DND-41 (cell line): ENCODE results near the gene MAP3K12.

Experiments
- ATAC-seq: fragments of 200-7000 bp; cut with Tn5 transposase; 3 replicates; pipeline ENCODE4 v1.9.1; 2021; ENCODE audit warnings: low read depth; ENCODE audit not compliant: insufficient read depth
- DNase-seq: peaks from one replicate; pipeline ENCODE4 v3.0.0-alpha.2; 2020
- H2AFZ ChIP-seq: 2 replicates; pipeline ENCODE4 v1.6.0; 2012; ENCODE audit warnings: low read depth, low read length
- H3K27ac ChIP-seq: 2 replicates; pipeline ENCODE4 v1.5.1; 2012; ENCODE audit warnings: low read length, inconsistent platforms
- H3K27me3 ChIP-seq: fragments of 200-600 bp; sonication (generic); 2 replicates; pipeline ENCODE4 v1.6.0; 2012; ENCODE audit warnings: low read length, mild to moderate bottlenecking, inconsistent platforms; ENCODE audit not compliant: insufficient read depth, poor library complexity
- H3K36me3 ChIP-seq: 2 replicates; pipeline ENCODE4 v1.5.1; 2012; ENCODE audit warnings: low read length, inconsistent platforms; ENCODE audit not compliant: insufficient read depth
- H3K4me1 ChIP-seq: 2 replicates; pipeline ENCODE4 v1.5.1; 2012; ENCODE audit warnings: mild to moderate bottlenecking, low read length; ENCODE audit not compliant: insufficient read depth
- H3K4me2 ChIP-seq: 2 replicates; pipeline ENCODE4 v1.6.0; 2012; ENCODE audit warnings: mild to moderate bottlenecking, moderate library complexity, low read length, inconsistent platforms; ENCODE audit not compliant: insufficient read depth
- H3K4me3 ChIP-seq, 2 experiments: fragments of 200-600 bp in 1 of 2; shearing (Covaris generic) in 1 of 2; 2 replicates each; pipeline ENCODE4 v1.5.1; 2012 to 2016; ENCODE audit warnings: inconsistent platforms in 2 of 2, low read length in 2 of 2, mild to moderate bottlenecking in 2 of 2, low read depth in 1 of 2, moderate library complexity in 1 of 2
- H3K79me2 ChIP-seq: 2 replicates; pipeline ENCODE4 v1.6.0; 2012; ENCODE audit warnings: low read length, inconsistent platforms; ENCODE audit not compliant: insufficient read depth
- H3K9ac ChIP-seq: 2 replicates; pipeline ENCODE4 v1.6.0; 2012; ENCODE audit warnings: low read depth, mild to moderate bottlenecking, inconsistent platforms, low read length, moderate library complexity
- H3K9me3 ChIP-seq: 2 replicates; pipeline ENCODE4 v1.5.1; 2012; ENCODE audit warnings: low read length, moderate library complexity, mild to moderate bottlenecking, inconsistent platforms; ENCODE audit not compliant: insufficient read depth, severe bottlenecking
- H4K20me1 ChIP-seq: 2 replicates; pipeline ENCODE4 v1.6.0; 2012; ENCODE audit warnings: low read length; ENCODE audit not compliant: insufficient read depth
- EZH2 ChIP-seq: IDR thresholded peaks from 3 replicates; pipeline ENCODE4 v1.6.1; 2012; ENCODE audit warnings: borderline replicate concordance, low read depth, mild to moderate bottlenecking, moderate library complexity, low read length, inconsistent platforms; ENCODE audit not compliant: severe bottlenecking
- TF ChIP-seq, protein P1 (sequence below): IDR thresholded peaks from 2 replicates; pipeline ENCODE4 v1.5.1; 2012; ENCODE audit warnings: borderline replicate concordance, low read length, moderate library complexity, mild to moderate bottlenecking; ENCODE audit not compliant: poor library complexity, severe bottlenecking; ENCODE audit errors: extremely low read depth

MAP3K12 gene

DNA sequence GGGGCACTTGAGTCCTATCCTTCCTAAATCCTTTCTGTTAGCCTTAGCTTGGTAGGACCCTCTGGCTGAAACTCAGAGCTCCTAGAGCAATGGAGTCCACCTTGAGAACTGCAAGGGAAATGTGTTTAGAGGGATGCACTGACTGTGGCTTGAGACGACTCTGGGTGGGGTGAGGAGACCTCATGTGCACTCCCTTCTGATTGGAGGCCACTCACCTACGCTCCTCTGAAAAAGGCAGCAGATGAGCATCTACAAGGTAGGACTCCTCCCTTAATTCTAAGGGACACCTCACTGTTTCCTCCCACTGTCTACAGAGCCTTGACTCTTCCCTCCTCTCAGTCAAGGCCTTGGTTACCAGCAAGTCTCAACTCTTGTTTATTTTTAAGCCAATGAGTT is 1.0 kb downstream of the MAP3K12 start:
- Histone ChIP-seq H3K9me3 (no peaks in the 10 kb centered on the region), H2AFZ (0 out of 2 replicates have a peak overlapping the region, but pooled peaks have one; percentile 56), H3K27ac (no peak overlapping the region), H3K4me1 (peaks cover 58% of the 10 kb centered on the region), H3K4me2 (peak overlapping the region; percentile 76), H3K9ac (peak overlapping the region; percentile 71), H4K20me1 (no peaks in the 10 kb centered on the region), H3K27me3 (no peaks in the 10 kb centered on the region), H3K79me2 (peaks cover 17% of the 10 kb centered on the region), H3K4me3 (peak overlapping the region in 1 of 2 experiments; percentile 68; a peak in 2 of 4 replicates), H3K36me3 (peaks cover 4% of the 10 kb centered on the region; the same call in 1 of the 2 replicates)
- no peak for ATAC-seq
- TF ChIP-seq, protein P1, sequence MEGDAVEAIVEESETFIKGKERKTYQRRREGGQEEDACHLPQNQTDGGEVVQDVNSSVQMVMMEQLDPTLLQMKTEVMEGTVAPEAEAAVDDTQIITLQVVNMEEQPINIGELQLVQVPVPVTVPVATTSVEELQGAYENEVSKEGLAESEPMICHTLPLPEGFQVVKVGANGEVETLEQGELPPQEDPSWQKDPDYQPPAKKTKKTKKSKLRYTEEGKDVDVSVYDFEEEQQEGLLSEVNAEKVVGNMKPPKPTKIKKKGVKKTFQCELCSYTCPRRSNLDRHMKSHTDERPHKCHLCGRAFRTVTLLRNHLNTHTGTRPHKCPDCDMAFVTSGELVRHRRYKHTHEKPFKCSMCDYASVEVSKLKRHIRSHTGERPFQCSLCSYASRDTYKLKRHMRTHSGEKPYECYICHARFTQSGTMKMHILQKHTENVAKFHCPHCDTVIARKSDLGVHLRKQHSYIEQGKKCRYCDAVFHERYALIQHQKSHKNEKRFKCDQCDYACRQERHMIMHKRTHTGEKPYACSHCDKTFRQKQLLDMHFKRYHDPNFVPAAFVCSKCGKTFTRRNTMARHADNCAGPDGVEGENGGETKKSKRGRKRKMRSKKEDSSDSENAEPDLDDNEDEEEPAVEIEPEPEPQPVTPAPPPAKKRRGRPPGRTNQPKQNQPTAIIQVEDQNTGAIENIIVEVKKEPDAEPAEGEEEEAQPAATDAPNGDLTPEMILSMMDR = no peak
- TF ChIP-seq EZH2 = no peak
- no peak for DNase-seq

DNA sequence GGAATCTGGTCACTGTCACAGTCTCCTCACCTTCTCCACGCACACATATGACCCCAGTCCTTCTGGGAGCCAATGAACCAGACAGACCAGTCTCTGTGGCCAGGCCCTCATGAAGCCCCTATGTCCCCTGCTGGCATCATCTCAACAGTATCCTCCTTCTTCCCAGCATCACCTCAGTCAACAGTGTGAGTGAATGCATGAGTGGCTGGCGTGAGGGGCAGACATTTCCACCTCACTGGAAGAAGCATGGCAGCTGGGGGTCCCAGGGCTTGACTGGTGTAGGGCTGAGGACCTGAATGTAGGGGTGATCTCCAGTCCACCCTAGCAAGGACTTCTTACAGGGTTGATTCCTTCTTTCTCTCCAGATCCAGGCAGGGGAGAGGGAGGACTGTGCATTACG is 1.8 kb downstream of the MAP3K12 start:
- Histone ChIP-seq H4K20me1 (no peaks in the 10 kb centered on the region), H3K4me3 (no peak overlapping the region), H3K9me3 (no peaks in the 10 kb centered on the region), H3K27ac (no peak overlapping the region), H3K4me2 (no peak overlapping the region; the same call in 1 of the 2 replicates), H3K9ac (no peak overlapping the region), H3K4me1 (peaks cover 58% of the 10 kb centered on the region), H2AFZ (no peak overlapping the region), H3K27me3 (no peaks in the 10 kb centered on the region), H3K79me2 (peaks cover 10% of the 10 kb centered on the region), H3K36me3 (no peaks in the 10 kb centered on the region)
- DNase-seq = no peak
- ATAC-seq = no peak
- TF ChIP-seq EZH2 = no peak
- TF ChIP-seq, protein P1 = no peak

DNA sequence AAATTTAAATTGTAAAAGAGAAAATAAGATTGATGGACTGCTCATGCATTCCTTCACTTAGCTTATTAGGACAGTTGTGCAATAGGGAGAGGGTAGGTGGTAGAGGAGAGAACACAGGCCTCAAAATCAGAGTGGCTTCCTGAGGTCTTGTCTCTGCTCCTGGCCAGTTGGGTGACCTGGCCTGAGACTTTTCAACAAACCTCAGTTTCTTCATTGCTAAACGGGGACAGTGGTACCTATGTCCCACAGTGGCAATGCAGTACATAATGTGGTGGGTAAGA is 2.6 kb downstream of the MAP3K12 start:
- Histone ChIP-seq H3K9ac (no peak overlapping the region), H3K4me3 (no peak overlapping the region), H3K27me3 (no peaks in the 10 kb centered on the region), H3K36me3 (no peaks in the 10 kb centered on the region), H3K4me2 (no peak overlapping the region), H3K79me2 (peaks cover 3% of the 10 kb centered on the region), H3K9me3 (no peaks in the 10 kb centered on the region), H4K20me1 (no peaks in the 10 kb centered on the region), H3K27ac (no peak overlapping the region), H3K4me1 (peaks cover 53% of the 10 kb centered on the region), H2AFZ (no peak overlapping the region)
- no peak for ATAC-seq
- no peak for DNase-seq
- TF ChIP-seq EZH2 = no peak
- TF ChIP-seq, protein P1 = no peak
